Upper lobe of right lung (tissue), 1 donor: Measurements from ENCODE around the gene GPR155. TPM values are rescaled to one million over a fixed set of nuclear protein-coding genes. Genes with fewer than 3 reads are reported as not detected.

ENCODE experiments used
- ATAC-seq: fragments of 200-7000 bp; cut with Tn5 transposase; one replicate; pipeline ENCODE4 v1.9.1; 2020; ENCODE audit warnings: mild to moderate bottlenecking, moderate library complexity
- DNase-seq: peaks from one replicate; pipeline ENCODE4 v3.0.0-alpha.2; 2020
- H3K27ac ChIP-seq: fragments of 200-600 bp; one replicate; pipeline ENCODE4 v1.8.0; 2022
- H3K27me3 ChIP-seq: fragments of 200-600 bp; one replicate; pipeline ENCODE4 v1.8.0; 2022; ENCODE audit warnings: mild to moderate bottlenecking
- H3K36me3 ChIP-seq: fragments of 200-600 bp; one replicate; pipeline ENCODE4 v1.8.0; 2022
- H3K4me1 ChIP-seq: fragments of 200-600 bp; one replicate; pipeline ENCODE4 v1.8.0; 2022
- H3K4me3 ChIP-seq: fragments of 200-600 bp; one replicate; pipeline ENCODE4 v1.8.0; 2022; ENCODE audit warnings: mild to moderate bottlenecking
- H3K9me3 ChIP-seq: fragments of 200-600 bp; one replicate; pipeline ENCODE4 v1.8.0; 2022
- intact Hi-C: fragments of 100-400 bp; cut with DNase I; formaldehyde crosslinking; loops from one replicate; pipeline ENCODE4 v1.11.0; 2022
- total RNA-seq: library from RNA; stranded (reverse); fragmentation: NEBNext Ultra II Directional; extraction: Animal tissue kit (Norgen Biotek cat#: 25700); gene quantifications from one replicate; pipeline ENCODE4 v1.2.1, GENCODE V29; 2021
- TF ChIP-seq, protein P1 (sequence below): fragments of 200-600 bp; IDR thresholded peaks from one replicate; pipeline ENCODE4 v1.8.0; 2022; ENCODE audit warnings: antibody characterized with exemption
- donor health status: DM: no; HTN: yes; CAD: no; lungs with severe emphysema.

Gene GPR155
- total RNA-seq, 1 donor from 2014 or later = 6.3 TPM

DNA sequence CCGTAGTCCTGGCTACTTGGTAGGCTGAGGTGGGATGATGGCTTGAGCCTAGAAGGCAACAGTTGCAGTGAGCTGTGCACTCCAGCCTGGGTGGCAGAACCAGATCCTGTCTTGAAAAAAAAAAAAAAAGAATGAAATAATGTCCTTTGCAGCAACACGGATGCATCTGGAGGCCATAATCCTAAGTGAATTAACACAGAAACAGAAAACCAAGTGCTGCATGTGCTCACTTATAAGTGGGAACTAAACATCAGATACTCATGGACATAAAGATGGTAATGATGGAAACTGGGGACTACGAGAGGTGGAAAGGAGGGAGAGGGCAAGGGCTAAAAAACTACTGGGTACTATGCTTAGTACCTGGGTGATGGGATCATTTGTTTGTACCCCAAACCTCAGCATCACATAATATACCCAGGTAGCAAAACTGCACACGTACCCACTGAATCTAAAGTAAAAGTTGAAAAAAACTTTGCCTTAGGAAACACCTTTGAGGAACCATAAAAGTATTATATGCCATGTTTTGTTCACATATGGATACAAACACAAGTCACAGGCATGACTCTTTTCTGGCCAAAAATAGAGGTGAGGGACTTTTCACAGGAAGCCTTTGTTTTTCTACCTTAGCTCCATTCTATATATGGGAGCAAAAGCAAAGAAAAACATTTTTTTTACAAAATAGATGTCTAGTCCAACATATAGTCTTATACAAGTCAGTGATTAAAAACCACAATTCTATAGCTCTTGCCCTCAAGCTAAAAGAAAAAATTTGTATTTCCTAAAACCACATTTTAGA, 36.6 kb downstream of the GPR155 start:
- intact Hi-C loops = no loop called here
- ATAC-seq = no peak
- no peak overlapping the region for H3K4me3 ChIP-seq
- TF ChIP-seq, protein P1, sequence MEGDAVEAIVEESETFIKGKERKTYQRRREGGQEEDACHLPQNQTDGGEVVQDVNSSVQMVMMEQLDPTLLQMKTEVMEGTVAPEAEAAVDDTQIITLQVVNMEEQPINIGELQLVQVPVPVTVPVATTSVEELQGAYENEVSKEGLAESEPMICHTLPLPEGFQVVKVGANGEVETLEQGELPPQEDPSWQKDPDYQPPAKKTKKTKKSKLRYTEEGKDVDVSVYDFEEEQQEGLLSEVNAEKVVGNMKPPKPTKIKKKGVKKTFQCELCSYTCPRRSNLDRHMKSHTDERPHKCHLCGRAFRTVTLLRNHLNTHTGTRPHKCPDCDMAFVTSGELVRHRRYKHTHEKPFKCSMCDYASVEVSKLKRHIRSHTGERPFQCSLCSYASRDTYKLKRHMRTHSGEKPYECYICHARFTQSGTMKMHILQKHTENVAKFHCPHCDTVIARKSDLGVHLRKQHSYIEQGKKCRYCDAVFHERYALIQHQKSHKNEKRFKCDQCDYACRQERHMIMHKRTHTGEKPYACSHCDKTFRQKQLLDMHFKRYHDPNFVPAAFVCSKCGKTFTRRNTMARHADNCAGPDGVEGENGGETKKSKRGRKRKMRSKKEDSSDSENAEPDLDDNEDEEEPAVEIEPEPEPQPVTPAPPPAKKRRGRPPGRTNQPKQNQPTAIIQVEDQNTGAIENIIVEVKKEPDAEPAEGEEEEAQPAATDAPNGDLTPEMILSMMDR = no peak
- H3K27ac ChIP-seq = no peak overlapping the region
- peaks cover 14% of the 10 kb centered on the region for H3K36me3 ChIP-seq
- H3K4me1 ChIP-seq = no peaks in the 10 kb centered on the region
- H3K27me3 ChIP-seq = no peaks in the 10 kb centered on the region
- no peak for DNase-seq
- H3K9me3 ChIP-seq = no peaks in the 10 kb centered on the region

DNA sequence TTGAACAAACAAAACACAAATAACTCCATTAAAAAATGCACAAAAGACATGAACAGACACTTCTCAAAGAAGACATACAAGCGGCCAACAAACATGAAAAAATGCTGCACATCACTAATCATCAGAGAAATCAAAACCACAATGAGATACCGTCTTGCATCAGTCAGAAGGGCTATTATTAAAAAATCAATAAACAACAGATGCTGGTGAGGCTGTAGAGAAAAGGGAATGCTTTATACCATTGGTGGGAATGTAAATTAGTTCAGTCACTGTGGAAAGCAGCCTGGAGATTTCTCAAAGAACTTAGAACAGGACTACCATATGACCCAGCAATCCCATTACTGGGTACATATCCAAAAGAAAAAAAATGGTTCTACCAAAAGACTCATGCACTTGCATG, 37.8 kb downstream of the GPR155 start:
- no peaks in the 10 kb centered on the region for H3K9me3 ChIP-seq

DNA sequence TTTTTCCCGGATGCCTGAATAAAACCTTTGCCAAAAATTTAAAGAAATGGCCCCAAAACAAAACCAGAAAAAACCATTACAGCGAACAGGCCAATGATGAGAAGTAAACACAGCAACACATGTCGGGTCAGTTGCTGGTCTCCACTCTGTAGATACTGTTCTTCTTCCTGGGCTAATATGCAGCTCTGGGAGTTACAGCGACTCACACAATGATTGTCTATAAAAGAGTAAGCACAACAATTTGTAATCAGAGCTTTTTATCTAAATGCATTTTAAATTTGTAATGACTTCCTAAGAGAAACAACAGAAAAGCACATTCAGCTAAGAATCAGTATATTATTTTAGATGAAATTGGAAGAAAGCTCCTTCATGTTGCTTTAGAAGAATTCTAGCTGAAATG, 40.3 kb downstream of the GPR155 start:
- no peak for DNase-seq
- no peak for ATAC-seq
- Histone ChIP-seq H3K36me3 (no peaks in the 10 kb centered on the region), H3K27me3 (no peaks in the 10 kb centered on the region), H3K27ac (no peak overlapping the region), H3K4me1 (no peaks in the 10 kb centered on the region), H3K4me3 (no peak overlapping the region), H3K9me3 (no peaks in the 10 kb centered on the region)
- TF ChIP-seq, protein P1 = no peak
- intact Hi-C loops = no loop called here

More for the DNA sequence above, 37.8 kb downstream of the GPR155 start:
- Histone ChIP-seq H3K4me1 (no peaks in the 10 kb centered on the region), H3K36me3 (peaks cover 14% of the 10 kb centered on the region), H3K4me3 (no peak overlapping the region), H3K27ac (no peak overlapping the region), H3K27me3 (no peaks in the 10 kb centered on the region)
- TF ChIP-seq, protein P1 = no peak
- intact Hi-C loops = no loop called here
- DNase-seq (no peak), ATAC-seq (no peak)

GRCh38 chr2:174445248-174445647, 41.6 kb downstream of the GPR155 start:
- ATAC-seq (no peak), DNase-seq (no peak)
- Histone ChIP-seq H3K9me3 (no peaks in the 10 kb centered on the region), H3K4me1 (no peaks in the 10 kb centered on the region), H3K4me3 (no peak overlapping the region), H3K27me3 (no peaks in the 10 kb centered on the region), H3K36me3 (no peaks in the 10 kb centered on the region), H3K27ac (no peak overlapping the region)
- TF ChIP-seq, protein P1 = no peak
- intact Hi-C loops = no loop called here

GRCh38 chr2:174444761-174445160, 42.1 kb downstream of the GPR155 start:
- intact Hi-C loops = no loop called here
- no peak for ATAC-seq
- H3K9me3 ChIP-seq = no peaks in the 10 kb centered on the region

More at GRCh38 chr2:174444761-174445160, 42.1 kb downstream of the GPR155 start:
- Histone ChIP-seq H3K27ac (no peak overlapping the region), H3K4me1 (no peaks in the 10 kb centered on the region), H3K36me3 (no peaks in the 10 kb centered on the region), H3K4me3 (no peak overlapping the region), H3K27me3 (no peaks in the 10 kb centered on the region)
- TF ChIP-seq, protein P1 = no peak
- DNase-seq = no peak
